ENCODE data around the gene FAM120B.

The FAM120B gene

DNA sequence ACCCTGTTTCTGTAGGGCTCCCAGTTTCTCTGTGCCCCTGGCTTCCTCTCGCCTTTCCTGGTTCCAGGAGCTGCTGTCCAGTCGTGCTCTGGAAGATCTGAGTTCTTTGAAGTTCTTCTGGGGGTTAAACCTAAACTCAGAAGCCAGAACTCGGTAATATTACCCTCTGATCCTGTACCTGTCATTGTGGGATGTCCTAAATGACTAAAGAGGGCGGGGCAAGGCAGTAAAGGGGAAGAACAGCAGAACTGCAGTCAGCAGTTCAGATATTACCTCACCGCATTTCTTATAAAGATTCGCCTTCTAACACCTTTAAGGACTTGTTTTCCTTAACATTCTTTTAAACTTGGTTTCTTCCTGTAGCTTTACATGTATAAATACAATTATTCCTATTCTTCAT is 63.9 kb downstream of the FAM120B start:
- no peak for FAIRE-seq

DNA sequence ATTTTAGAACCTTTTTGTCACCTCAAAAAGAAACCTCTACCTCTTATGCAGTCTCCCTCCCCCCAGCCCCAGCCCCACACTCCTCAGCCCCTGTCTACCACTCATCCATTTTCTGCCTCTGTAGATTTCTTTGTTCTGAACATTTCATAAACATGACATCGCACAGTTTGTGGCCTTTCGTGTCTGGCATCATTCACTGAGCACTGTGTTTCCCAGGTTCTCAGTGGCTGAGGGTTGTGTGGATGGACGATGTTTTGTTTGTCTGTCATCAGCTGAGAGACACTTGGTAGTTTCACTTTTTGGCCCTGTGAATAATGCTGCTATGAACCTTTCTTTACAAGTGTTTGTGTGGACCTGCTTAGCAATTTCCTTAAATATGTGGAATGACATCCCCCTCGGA is 64.5 kb downstream of the FAM120B start:
- no peak for FAIRE-seq
- TF ChIP-seq TAF1 (IDR thresholded peaks at IDR 0.05; ENCODE audit: borderline replicate concordance, low read depth, low read length) (no peak), POLR2A (IDR thresholded peaks at IDR 0.05; ENCODE audit: low read depth, low read length) (no peak), POLR2AphosphoS5 (IDR thresholded peaks at IDR 0.05; ENCODE audit: low read depth, low read length) (no peak)

More for the DNA sequence above, 63.9 kb downstream of the FAM120B start:
- TF ChIP-seq POLR2AphosphoS5 (IDR thresholded peaks at IDR 0.05; ENCODE audit: low read depth, low read length), result no peak
- TF ChIP-seq POLR2A (IDR thresholded peaks at IDR 0.05; ENCODE audit: low read depth, low read length), result no peak
- no peak for TF ChIP-seq TAF1 (IDR thresholded peaks at IDR 0.05; ENCODE audit: borderline replicate concordance, low read depth, low read length)
- no peak for DNase-seq (ENCODE audit: insufficient read length)

DNA sequence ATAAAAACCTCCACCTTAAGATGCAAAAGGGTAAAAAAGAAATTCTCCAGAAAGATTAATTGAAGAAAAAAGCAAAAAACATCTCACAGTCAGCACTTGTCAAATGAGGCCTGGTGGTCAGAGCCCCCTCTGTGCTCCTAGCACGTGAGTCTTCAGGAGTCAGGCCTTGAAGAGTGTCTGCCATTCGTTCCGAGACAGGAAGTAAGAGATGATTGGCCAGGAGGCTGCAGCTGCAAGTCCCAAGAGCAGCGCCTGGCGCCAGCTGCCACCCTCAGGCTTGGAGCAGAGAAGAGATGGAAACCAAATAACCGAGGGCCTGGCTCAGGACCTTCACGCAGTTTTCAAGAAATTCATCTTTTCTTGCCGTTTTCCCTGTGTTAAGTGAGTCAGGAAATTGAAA is 65.0 kb downstream of the FAM120B start:
- DNase-seq (ENCODE audit: insufficient read length) (no peak), FAIRE-seq (no peak)
- TF ChIP-seq POLR2A (IDR thresholded peaks at IDR 0.05; ENCODE audit: low read depth, low read length) (no peak), POLR2AphosphoS5 (IDR thresholded peaks at IDR 0.05; ENCODE audit: low read depth, low read length) (no peak), TAF1 (IDR thresholded peaks at IDR 0.05; ENCODE audit: borderline replicate concordance, low read depth, low read length) (no peak)

More for the DNA sequence above, 64.5 kb downstream of the FAM120B start:
- DNase-seq (ENCODE audit: insufficient read length), result no peak

DNA sequence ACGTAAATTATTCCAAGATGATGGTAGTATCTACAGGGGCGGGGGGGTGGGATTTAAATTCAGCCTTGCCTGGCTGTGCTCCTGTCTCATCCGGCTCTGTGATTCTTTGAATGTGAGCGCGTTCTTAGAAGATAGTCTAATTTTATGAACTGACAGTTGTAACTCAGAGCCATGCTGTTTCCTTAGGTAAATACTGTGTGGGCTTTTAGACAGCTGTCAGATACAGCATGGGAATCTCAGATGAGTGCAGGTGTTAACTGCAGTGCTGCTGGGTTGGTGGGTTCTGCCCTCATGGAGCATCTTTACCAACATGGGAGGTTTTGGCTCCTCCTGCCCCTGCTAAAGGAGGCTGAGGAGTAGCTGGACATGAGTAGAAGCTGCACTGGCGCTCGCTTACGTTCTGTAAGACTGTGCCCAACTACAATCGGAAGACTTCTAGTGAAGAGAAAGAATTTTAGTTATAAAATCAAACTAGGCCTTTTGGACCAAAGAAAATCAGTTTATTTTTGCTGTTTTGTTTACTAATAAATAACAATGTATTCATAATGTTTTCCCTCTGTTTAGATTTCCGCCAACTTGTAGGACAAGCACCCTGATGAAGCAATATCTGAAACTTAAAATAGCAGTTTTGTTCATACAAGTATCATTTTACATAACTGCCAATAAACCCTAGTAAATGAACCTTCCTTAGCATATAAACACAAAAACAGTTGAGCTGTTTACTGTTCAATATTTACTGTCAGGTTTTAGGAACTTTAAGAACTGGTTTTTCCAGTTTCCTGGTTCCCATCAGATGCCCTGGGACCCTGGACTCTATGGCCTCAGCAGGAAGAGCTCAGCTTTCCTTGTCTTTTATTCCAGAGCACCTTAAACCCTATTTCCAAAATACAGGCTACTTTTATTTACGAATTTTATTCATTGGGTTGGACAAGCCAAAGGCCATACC is 66.1 kb downstream of the FAM120B start:
- no peak for DNase-seq (ENCODE audit: insufficient read length)
- TF ChIP-seq TAF1 (IDR thresholded peaks at IDR 0.05; ENCODE audit: borderline replicate concordance, low read depth, low read length) (no peak), POLR2A (IDR thresholded peaks at IDR 0.05; ENCODE audit: low read depth, low read length) (no peak), POLR2AphosphoS5 (IDR thresholded peaks at IDR 0.05; ENCODE audit: low read depth, low read length) (no peak)
- no peak for FAIRE-seq

DNA sequence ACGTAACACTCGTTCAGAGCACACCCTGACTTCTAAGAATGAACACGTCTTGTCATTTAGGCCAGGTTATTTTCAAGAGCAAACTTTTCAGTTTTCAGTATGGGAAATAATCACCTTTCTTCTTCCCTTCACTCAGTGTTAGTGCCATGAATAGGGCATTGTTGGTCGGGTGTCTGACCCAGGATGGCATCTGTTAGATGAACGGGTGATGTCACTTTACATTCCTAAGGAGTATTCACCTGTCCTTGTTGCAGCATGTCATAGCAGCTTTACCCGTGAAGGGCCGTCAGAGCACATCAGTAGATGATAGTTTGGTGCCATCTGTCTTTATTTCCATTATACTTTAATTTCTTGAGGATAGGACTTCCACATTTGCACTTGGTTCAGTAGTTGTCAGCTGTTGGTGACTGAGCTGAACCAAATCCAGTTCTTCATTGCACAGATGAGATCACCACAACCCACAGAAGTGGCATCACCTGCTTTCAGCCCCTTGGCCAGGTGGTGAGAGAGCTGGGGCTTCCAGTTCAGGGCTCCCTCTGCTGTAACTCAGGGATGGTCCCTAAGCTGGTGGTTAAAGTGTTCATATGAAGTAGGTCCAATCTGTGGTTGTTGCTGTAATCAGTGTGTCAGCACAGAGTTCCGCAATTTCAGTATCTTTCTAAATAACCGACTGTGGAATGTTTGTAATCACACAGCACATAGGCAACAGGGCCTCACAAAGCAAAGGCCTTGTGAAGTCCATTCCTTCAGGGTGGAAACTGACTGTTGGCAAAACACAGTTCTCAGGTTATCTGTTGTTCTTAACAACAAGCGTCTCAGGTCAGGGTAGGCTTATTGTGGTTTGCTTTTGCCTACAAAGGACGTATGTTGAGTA is 68.2 kb downstream of the FAM120B start:
- DNase-seq (ENCODE audit: insufficient read length), result no peak
- no peak for FAIRE-seq
- no peak for TF ChIP-seq TAF1 (IDR thresholded peaks at IDR 0.05; ENCODE audit: borderline replicate concordance, low read depth, low read length)
- TF ChIP-seq POLR2A (IDR thresholded peaks at IDR 0.05; ENCODE audit: low read depth, low read length), result no peak
- TF ChIP-seq POLR2AphosphoS5 (IDR thresholded peaks at IDR 0.05; ENCODE audit: low read depth, low read length), result no peak

DNA sequence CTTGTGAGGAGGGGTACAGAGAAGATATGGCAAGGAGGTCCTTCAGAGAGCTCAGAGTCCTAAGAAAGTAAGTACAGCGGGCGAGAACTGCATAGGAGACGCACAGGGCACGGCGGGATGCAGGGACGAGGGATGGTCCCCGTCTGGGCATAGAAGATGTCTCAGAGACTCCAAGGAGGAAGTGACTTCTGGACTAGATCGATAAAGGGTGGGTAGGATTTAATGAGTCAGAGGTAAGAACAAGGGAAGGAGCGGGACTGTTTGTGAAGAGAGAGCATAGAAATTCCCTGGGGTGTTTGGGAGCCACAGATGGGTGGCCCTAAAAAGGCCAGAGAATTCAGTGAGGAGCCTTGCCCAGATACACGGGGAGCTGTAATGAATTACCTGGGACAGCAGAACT is 69.1 kb downstream of the FAM120B start:
- DNase-seq (ENCODE audit: insufficient read length) (no peak), FAIRE-seq (no peak)
- TF ChIP-seq POLR2A (IDR thresholded peaks at IDR 0.05; ENCODE audit: low read depth, low read length) (no peak), TAF1 (IDR thresholded peaks at IDR 0.05; ENCODE audit: borderline replicate concordance, low read depth, low read length) (no peak), POLR2AphosphoS5 (IDR thresholded peaks at IDR 0.05; ENCODE audit: low read depth, low read length) (no peak)

DNA sequence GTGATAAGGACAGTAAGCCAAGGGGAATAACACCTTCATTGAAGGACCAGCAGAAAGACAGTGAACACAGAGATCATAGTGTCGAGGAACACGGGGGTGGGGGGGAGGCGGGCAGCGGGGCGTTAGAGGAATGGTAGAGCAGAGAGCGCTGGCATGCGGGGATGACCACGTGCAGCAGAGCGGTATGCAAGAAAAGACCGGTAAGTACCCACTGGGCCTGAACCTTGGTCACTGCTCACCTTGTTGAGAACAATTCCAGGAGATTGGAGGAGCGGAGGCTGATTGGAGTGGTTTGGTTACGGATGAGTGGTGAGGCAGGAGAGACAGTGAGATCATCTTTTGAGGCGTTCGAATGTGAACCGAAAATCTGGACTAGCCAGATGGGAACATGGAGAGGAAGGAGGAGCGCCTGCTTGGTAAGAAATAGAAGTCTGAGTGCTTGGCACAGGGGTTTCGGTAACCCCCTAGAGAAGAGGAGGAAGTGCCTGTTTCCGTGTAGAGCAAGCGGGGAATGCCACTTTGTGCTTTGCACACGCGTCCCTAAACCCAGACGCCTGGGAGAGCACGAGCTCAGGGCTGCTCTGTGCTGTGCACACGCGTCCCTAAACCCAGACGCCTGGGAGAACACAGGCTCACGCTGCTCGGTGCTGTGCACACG is 70.0 kb downstream of the FAM120B start:
- FAIRE-seq, result no peak
- no peak for DNase-seq (ENCODE audit: insufficient read length)
- TF ChIP-seq TAF1 (IDR thresholded peaks at IDR 0.05; ENCODE audit: borderline replicate concordance, low read depth, low read length), result no peak

DNA sequence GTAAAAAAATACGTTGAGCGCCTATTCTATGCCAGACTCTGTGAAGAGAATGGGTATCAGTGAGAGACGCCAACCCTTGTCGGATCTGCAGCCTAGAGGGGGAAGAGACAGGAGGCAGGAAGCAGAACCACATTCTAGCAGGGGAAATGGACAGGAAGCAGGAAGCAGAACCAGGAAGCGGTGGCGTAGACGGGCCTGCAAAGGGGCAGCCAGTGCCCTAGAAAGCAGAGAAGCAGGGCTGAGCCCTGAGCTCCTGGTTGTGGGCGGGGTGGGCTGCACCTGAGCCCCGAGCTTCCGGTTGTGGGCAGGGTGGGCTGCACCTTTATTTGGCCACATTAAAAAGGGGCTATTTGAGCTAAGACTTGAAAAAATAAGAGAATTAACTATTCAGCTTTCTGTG is 71.9 kb downstream of the FAM120B start:
- no peak for DNase-seq (ENCODE audit: insufficient read length)
- no peak for FAIRE-seq
- TF ChIP-seq POLR2AphosphoS5 (IDR thresholded peaks at IDR 0.05; ENCODE audit: low read depth, low read length), result no peak
- no peak for TF ChIP-seq POLR2A (IDR thresholded peaks at IDR 0.05; ENCODE audit: low read depth, low read length)
- TF ChIP-seq TAF1 (IDR thresholded peaks at IDR 0.05; ENCODE audit: borderline replicate concordance, low read depth, low read length), result no peak

DNA sequence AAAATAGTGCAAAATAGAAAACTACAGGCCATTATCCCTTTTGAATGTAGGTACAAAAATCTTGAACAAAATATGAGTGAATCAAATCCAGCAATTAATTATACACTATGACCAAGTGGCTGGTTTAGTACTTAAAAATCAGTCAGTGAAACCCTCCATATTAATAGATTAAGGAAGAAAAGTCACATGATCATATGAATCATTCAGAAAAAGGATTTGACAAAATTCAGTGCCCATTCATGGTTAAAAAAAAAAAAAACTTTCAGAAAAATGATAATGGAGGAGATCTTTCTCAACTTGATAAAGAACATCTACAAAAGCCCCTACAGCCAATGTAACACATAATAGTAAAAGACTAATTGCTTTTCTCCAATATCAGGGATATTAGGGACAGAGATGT is 75.0 kb downstream of the FAM120B start:
- no peak for DNase-seq (ENCODE audit: insufficient read length)
- no peak for FAIRE-seq
- TF ChIP-seq POLR2A (IDR thresholded peaks at IDR 0.05; ENCODE audit: low read depth, low read length) (no peak), TAF1 (IDR thresholded peaks at IDR 0.05; ENCODE audit: borderline replicate concordance, low read depth, low read length) (no peak), POLR2AphosphoS5 (IDR thresholded peaks at IDR 0.05; ENCODE audit: low read depth, low read length) (no peak)

DNA sequence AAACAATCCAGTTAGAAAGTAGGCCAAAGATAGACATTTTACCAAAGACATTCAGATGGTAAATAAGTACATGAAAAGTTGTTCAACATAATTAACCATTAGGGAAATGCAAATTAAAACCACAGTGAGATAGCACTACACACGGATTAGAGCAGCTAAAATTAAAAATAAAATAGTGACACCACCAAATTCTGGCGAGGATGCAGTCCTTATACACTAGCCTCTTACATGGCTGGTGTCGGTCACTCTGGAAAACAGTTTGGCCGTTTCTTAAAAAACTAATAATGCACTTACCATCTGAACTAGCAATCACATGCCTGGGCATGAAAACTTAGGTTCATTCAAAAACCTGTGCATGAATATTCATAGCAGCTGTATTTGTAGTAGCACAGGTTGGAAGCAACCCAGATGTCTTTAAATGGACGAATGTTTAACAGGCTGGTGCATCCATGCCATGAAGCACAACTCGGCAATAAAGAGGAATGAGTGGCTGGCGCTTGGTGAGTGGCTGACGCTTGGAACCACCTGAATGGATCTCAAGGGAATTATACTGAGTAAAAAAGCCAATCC is 77.0 kb downstream of the FAM120B start:
- DNase-seq (ENCODE audit: insufficient read length) (no peak), FAIRE-seq (no peak)
- TF ChIP-seq POLR2AphosphoS5 (IDR thresholded peaks at IDR 0.05; ENCODE audit: low read depth, low read length), result no peak
- TF ChIP-seq POLR2A (IDR thresholded peaks at IDR 0.05; ENCODE audit: low read depth, low read length), result no peak
- TF ChIP-seq TAF1 (IDR thresholded peaks at IDR 0.05; ENCODE audit: borderline replicate concordance, low read depth, low read length), result no peak

DNA sequence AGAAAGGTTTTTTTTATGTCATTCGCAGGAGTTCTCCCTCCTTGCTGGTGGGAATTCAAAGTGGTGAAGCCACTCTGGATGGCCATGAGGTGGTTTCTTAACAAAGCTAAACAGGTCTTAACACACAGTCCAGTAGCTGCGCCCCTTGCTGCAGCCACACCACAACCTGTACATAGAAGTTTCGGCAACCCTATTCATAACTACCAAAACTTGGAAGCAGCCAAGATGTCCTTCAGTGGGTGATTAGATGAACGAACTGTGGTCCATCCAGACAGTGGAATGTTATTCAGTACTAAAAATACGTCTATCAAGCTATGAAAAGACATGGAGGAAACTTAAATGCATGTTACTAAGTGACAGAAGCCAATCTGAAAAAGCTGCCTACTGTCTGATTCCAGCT is 78.9 kb downstream of the FAM120B start:
- no peak for FAIRE-seq
- no peak for DNase-seq (ENCODE audit: insufficient read length)
- TF ChIP-seq POLR2A (IDR thresholded peaks at IDR 0.05; ENCODE audit: low read depth, low read length), result no peak

Measured in GM12892 (cell line).